Neural crest cell (in vitro differentiated cells): Measurements from ENCODE around the gene EEF1AKMT1. TPM values are rescaled to one million over a fixed set of nuclear protein-coding genes. Genes with fewer than 3 reads are reported as not detected.

ENCODE experiments used
- DNase-seq: peaks from one replicate; pipeline ENCODE4 v3.0.0; 2021; ENCODE audit warnings: low read depth, mixed read lengths, low spot score
- H3K27ac Mint-ChIP-seq: one replicate; pipeline ENCODE4 v1.8.0; 2021; ENCODE audit warnings: mild to moderate bottlenecking, mixed read lengths; ENCODE audit not compliant: unreplicated experiment
- H3K27me3 Mint-ChIP-seq: 2 replicates; pipeline ENCODE4 v1.8.0; 2021; ENCODE audit warnings: low read depth, mild to moderate bottlenecking, mixed read lengths
- H3K36me3 Mint-ChIP-seq: 2 replicates; pipeline ENCODE4 v1.8.0; 2021; ENCODE audit warnings: low read depth, mild to moderate bottlenecking, mixed read lengths
- H3K4me1 Mint-ChIP-seq: 2 replicates; pipeline ENCODE4 v1.8.0; 2021; ENCODE audit warnings: mixed read lengths
- H3K4me3 Mint-ChIP-seq: one replicate; pipeline ENCODE4 v1.8.0; 2021; ENCODE audit warnings: mild to moderate bottlenecking, mixed read lengths
- H3K9me3 Mint-ChIP-seq: 2 replicates; pipeline ENCODE4 v1.8.0; 2021; ENCODE audit warnings: mixed read lengths
- CTCF ChIP-seq: fragments of 200-600 bp; sonication (generic); conservative IDR thresholded peaks from 2 replicates; pipeline ENCODE4 v1.5.0; 2021; ENCODE audit warnings: antibody characterized with exemption, mild to moderate bottlenecking
- total RNA-seq: library from RNA; stranded (reverse); gene quantifications from 2 replicates; pipeline ENCODE4 v1.2.1, GENCODE V29; 2021

Gene EEF1AKMT1
- total RNA-seq, 1 donor from 2014 or later, result 14.8 TPM

- H3K36me3 Mint-ChIP-seq, result peaks cover 3% of the 10 kb centered on the region
- DNase-seq, result no peak
- peaks cover 8% of the 10 kb centered on the region for H3K4me1 Mint-ChIP-seq
- peaks cover 13% of the 10 kb centered on the region for H3K27me3 Mint-ChIP-seq
- H3K27ac Mint-ChIP-seq, result no peak overlapping the region
- H3K9me3 Mint-ChIP-seq, result no peaks in the 10 kb centered on the region
- TF ChIP-seq CTCF, result no peak
- H3K4me3 Mint-ChIP-seq, result no peak overlapping the region
These were observed 52.1 kb downstream of the EEF1AKMT1 start for GRCh38 chr13:20721454-20722357.

GRCh38 chr13:20721058-20721453 is 52.7 kb downstream of the EEF1AKMT1 start:
- no peak for DNase-seq
- Mint-ChIP-seq H3K27ac (no peak overlapping the region), H3K9me3 (no peaks in the 10 kb centered on the region), H3K36me3 (peaks cover 3% of the 10 kb centered on the region), H3K4me3 (no peak overlapping the region), H3K27me3 (peaks cover 13% of the 10 kb centered on the region), H3K4me1 (peaks cover 8% of the 10 kb centered on the region)
- TF ChIP-seq CTCF, result no peak

- H3K27me3 Mint-ChIP-seq, result peaks cover 13% of the 10 kb centered on the region
- H3K36me3 Mint-ChIP-seq, result peaks cover 3% of the 10 kb centered on the region
- H3K4me3 Mint-ChIP-seq, result no peak overlapping the region
- H3K9me3 Mint-ChIP-seq, result no peaks in the 10 kb centered on the region
- DNase-seq, result no peak
- H3K27ac Mint-ChIP-seq, result no peak overlapping the region
- no peak for TF ChIP-seq CTCF
- peaks cover 8% of the 10 kb centered on the region for H3K4me1 Mint-ChIP-seq
These were observed 53.3 kb downstream of the EEF1AKMT1 start for GRCh38 chr13:20720499-20720898.

GRCh38 chr13:20719783-20720182 is 54.0 kb downstream of the EEF1AKMT1 start:
- Mint-ChIP-seq H3K36me3 (peaks cover 3% of the 10 kb centered on the region), H3K27me3 (peaks cover 15% of the 10 kb centered on the region), H3K4me1 (peaks cover 8% of the 10 kb centered on the region), H3K27ac (no peak overlapping the region), H3K4me3 (no peak overlapping the region), H3K9me3 (no peaks in the 10 kb centered on the region)
- no peak for DNase-seq
- TF ChIP-seq CTCF, result no peak

GRCh38 chr13:20718958-20719566 is 54.7 kb downstream of the EEF1AKMT1 start:
- peaks cover 10% of the 10 kb centered on the region for H3K4me1 Mint-ChIP-seq
- H3K9me3 Mint-ChIP-seq, result no peaks in the 10 kb centered on the region
- DNase-seq, result no peak
- no peak for TF ChIP-seq CTCF
- no peak overlapping the region for H3K4me3 Mint-ChIP-seq
- no peak overlapping the region for H3K27ac Mint-ChIP-seq
- H3K27me3 Mint-ChIP-seq, result peaks cover 18% of the 10 kb centered on the region
- H3K36me3 Mint-ChIP-seq, result peaks cover 3% of the 10 kb centered on the region
